IPS-15b (cell line): ENCODE data around the gene PRKX.
"Not testable (repeated sequence)": the region's sequence is repeated elsewhere in the genome, so short reads cannot be mapped to it uniquely, and the experiment has no call there.

Source experiments
- H3K27me3 ChIP-seq: one replicate; pipeline ENCODE4 v1.6.1; 2013; ENCODE audit warnings: low read length; ENCODE audit not compliant: control insufficient read depth, insufficient read depth
- H3K36me3 ChIP-seq: one replicate; pipeline ENCODE4 v1.6.1; 2013; ENCODE audit warnings: low read length; ENCODE audit not compliant: control insufficient read depth, insufficient read depth
- H3K4me1 ChIP-seq: one replicate; pipeline ENCODE4 v1.6.1; 2013; ENCODE audit warnings: mild to moderate bottlenecking, low read length; ENCODE audit not compliant: control insufficient read depth, insufficient read depth
- H3K4me3 ChIP-seq: one replicate; pipeline ENCODE4 v1.5.1; 2013; ENCODE audit warnings: low read depth, low read length
- H3K9ac ChIP-seq: one replicate; pipeline ENCODE4 v1.6.1; 2013; ENCODE audit warnings: low read depth, mild to moderate bottlenecking, low read length
- H3K9me3 ChIP-seq: one replicate; pipeline ENCODE4 v1.6.1; 2013; ENCODE audit warnings: mild to moderate bottlenecking, low read length; ENCODE audit not compliant: control insufficient read depth, insufficient read depth

PRKX gene

GRCh38 chrX:3679669-3680068 is 33.8 kb downstream of the PRKX start:
- Histone ChIP-seq H3K4me3 (no peak overlapping the region), H3K9me3 (no peaks in the 10 kb centered on the region), H3K27me3 (no peaks in the 10 kb centered on the region), H3K9ac (no peak overlapping the region), H3K36me3 (peaks cover 2% of the 10 kb centered on the region), H3K4me1 (no peaks in the 10 kb centered on the region)

GRCh38 chrX:3678328-3678727 is 35.1 kb downstream of the PRKX start:
- peaks cover 12% of the 10 kb centered on the region for H3K36me3 ChIP-seq
- no peak overlapping the region for H3K4me3 ChIP-seq
- no peak overlapping the region for H3K9ac ChIP-seq

DNA sequence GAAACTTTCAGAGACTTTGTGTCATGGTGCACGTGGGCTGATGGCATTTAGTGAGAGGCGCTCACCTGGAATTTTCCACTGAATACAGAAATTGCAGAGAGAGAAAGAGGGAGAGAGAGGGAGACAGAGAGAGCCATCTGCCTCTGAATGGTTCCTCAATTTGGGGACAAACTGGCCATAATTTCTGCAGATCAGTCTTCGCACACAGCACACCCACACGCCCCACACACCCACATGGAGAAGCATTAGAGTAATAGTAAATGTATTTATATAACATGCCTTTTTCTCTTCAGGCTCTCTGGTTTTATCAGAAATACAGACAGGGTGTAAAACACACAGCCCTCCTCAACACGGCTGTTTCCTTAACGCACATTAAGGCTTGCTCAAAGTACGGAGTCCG is 38.6 kb downstream of the PRKX start:
- Histone ChIP-seq H3K36me3 (peaks cover 29% of the 10 kb centered on the region), H3K4me1 (no peaks in the 10 kb centered on the region), H3K9ac (no peak overlapping the region), H3K27me3 (no peaks in the 10 kb centered on the region), H3K4me3 (no peak overlapping the region), H3K9me3 (no peaks in the 10 kb centered on the region)

More at GRCh38 chrX:3678328-3678727, 35.1 kb downstream of the PRKX start:
- no peaks in the 10 kb centered on the region for H3K9me3 ChIP-seq
- no peaks in the 10 kb centered on the region for H3K27me3 ChIP-seq
- no peaks in the 10 kb centered on the region for H3K4me1 ChIP-seq

- H3K9ac ChIP-seq, result no peak overlapping the region
- H3K4me3 ChIP-seq, result no peak overlapping the region
- peaks cover 36% of the 10 kb centered on the region for H3K36me3 ChIP-seq
- H3K27me3 ChIP-seq, result no peaks in the 10 kb centered on the region
- H3K4me1 ChIP-seq, result no peaks in the 10 kb centered on the region
- no peaks in the 10 kb centered on the region for H3K9me3 ChIP-seq
Measured at GRCh38 chrX:3669841-3670475, 43.5 kb downstream of the PRKX start.

DNA sequence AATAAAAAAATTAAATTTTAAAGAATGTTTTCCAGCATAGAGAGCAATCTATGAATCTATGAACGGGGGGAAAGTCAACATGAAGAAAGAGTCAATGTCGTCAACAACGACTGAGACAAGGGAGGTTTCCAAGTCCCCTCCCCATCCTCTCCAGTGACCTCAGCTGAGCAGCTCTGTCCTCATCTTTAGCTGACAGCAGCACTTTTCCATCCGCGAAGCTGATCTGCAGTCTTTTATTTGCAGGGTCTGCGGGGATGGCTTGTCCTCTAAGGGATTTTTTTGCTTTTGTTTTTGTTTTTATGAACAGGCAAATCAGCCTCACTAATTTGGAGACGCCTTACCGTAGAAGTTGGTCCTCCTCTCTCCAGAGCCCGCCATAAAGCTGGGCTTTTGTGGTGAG is 46.5 kb downstream of the PRKX start:
- no peak overlapping the region for H3K4me3 ChIP-seq
- peaks cover 14% of the 10 kb centered on the region for H3K36me3 ChIP-seq
- no peak overlapping the region for H3K9ac ChIP-seq
- H3K9me3 ChIP-seq, result no peaks in the 10 kb centered on the region
- no peaks in the 10 kb centered on the region for H3K27me3 ChIP-seq
- H3K4me1 ChIP-seq, result no peaks in the 10 kb centered on the region

DNA sequence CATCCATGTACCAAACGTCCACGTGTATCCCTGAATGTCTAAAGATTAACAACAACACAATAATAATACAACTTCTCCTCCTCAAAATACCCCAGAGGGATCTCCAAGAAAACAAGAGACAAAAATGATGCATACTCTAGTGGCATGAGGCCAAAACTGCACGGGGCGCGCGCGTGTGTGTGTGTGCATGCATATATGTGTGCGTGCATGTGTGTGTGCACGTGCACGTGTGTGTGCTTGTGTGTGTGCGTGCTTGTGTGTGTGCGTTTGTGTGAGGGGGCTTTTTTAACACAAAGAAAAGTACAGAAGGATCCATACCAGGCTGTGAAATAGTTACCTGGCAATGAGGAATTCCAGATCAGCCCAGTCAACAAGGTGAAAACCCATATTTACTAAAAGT is 48.5 kb downstream of the PRKX start:
- Histone ChIP-seq H3K4me3 (no peak overlapping the region), H3K9me3 (no peaks in the 10 kb centered on the region), H3K36me3 (peaks cover 10% of the 10 kb centered on the region), H3K4me1 (no peaks in the 10 kb centered on the region), H3K9ac (no peak overlapping the region), H3K27me3 (no peaks in the 10 kb centered on the region)

- H3K9me3 ChIP-seq, H3K9ac ChIP-seq, H3K4me1 ChIP-seq, H3K27me3 ChIP-seq, H3K4me3 ChIP-seq: not testable (repeated sequence)
- peaks cover 11% of the 10 kb centered on the region for H3K36me3 ChIP-seq
Measured at GRCh38 chrX:3663576-3664250, 49.7 kb downstream of the PRKX start.

DNA sequence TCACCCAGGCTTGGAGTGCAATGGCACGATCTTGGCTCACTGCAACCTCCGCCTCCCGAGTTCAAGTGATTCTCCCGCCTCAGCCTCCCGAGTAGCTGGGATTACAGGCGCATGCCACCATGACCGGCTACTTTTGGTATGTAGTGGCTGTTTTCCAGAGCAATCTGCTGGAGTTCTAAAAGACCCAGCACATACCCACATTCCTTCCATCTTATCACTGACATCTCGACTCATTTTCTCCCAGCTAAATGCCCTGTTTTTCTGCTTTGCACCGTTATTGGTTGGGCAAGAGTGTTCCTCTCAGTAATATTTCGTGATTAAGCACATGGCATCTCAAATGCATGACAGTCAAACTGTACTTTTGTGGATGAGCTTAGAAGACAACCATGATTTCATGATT is 53.7 kb downstream of the PRKX start:
- no peaks in the 10 kb centered on the region for H3K27me3 ChIP-seq
- H3K9ac ChIP-seq, result no peak overlapping the region
- no peaks in the 10 kb centered on the region for H3K9me3 ChIP-seq
- peaks cover 16% of the 10 kb centered on the region for H3K36me3 ChIP-seq
- no peak overlapping the region for H3K4me3 ChIP-seq
- no peaks in the 10 kb centered on the region for H3K4me1 ChIP-seq

DNA sequence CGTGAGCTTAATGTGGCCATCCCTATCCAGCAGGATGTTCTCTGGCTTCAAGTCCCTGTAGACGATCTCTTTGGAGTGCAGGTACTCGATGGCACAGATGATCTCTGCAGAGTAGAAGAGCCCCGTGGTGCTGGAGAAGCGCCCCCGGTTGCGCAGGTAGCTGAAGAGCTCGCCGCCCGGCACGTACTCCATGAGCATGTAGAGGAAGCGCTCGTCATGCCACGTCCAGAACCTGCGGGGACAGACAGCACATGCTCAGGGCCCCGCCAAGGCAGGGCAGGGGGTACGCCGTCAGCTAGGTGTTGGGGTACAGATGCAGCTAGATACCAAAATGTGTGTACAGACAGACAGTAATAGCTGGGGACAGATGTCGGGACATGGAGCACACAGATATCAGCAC is 58.3 kb downstream of the PRKX start:
- Histone ChIP-seq H3K9me3 (no peaks in the 10 kb centered on the region), H3K4me1 (no peaks in the 10 kb centered on the region), H3K4me3 (no peak overlapping the region), H3K36me3 (peaks cover 24% of the 10 kb centered on the region), H3K27me3 (no peaks in the 10 kb centered on the region), H3K9ac (no peak overlapping the region)

DNA sequence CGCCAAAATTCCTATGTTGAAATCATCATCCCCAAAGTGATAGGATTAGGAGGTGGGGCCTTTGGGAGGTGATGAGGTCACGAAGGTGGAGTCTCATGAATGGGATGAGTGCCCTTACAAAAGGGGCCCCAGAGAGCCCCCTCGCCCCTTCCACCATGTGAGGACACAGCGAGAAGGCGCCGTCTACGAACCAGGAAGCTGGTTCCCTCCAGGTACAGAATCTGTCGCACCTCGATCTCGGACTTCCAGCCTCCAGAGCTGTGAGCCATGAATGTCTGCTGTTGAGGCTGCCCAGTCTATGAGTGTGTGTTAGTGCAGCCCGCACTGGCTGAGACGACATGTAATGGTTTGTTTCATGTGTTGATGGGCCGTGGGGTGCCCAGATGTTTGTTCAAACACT is 60.3 kb downstream of the PRKX start:
- Histone ChIP-seq H3K4me3 (no peak overlapping the region), H3K4me1 (no peaks in the 10 kb centered on the region), H3K27me3 (no peaks in the 10 kb centered on the region), H3K36me3 (peaks cover 18% of the 10 kb centered on the region), H3K9ac (no peak overlapping the region), H3K9me3 (no peaks in the 10 kb centered on the region)

DNA sequence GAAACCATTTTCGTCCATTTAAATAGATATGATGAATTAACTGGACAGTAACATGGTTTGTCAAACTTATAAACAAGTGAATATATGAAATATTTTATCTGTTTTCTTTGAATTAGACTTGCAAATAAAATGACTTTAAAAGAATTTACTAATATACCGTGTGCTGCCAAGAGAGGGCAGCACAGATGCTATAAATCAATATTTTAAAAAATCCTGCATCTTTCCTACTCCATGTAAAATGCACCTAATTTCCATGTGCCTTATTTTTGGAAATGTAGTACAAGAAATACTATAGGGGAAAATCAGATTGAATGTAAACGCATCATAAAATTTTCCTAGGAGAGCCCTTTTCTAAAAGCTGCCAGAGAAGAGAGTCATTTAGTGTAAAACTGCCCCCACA is 62.2 kb downstream of the PRKX start:
- Histone ChIP-seq H3K27me3 (no peaks in the 10 kb centered on the region), H3K9me3 (no peaks in the 10 kb centered on the region), H3K4me1 (no peaks in the 10 kb centered on the region), H3K9ac (no peak overlapping the region), H3K36me3 (peaks cover 21% of the 10 kb centered on the region), H3K4me3 (no peak overlapping the region)

DNA sequence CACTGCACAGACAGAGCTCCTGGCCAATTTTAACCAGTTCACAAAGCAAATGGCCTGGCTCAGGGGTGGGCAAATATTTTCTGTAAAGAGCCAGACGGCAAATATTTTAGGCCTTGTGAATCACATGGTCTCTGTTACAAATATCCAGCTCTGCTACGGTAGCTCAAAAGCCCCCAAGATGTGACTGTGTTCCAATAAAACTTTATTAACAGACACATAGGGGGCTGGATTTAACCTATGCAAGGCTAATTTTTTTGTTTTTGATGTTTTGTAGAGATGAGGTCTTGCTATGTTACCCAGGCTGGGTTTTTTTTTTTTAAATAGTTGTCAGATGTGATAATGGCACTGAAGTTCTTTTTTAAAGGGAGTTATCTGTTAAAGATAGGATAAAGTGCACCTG is 65.4 kb downstream of the PRKX start:
- H3K9me3 ChIP-seq, result no peaks in the 10 kb centered on the region
- peaks cover 9% of the 10 kb centered on the region for H3K36me3 ChIP-seq
- H3K9ac ChIP-seq, result no peak overlapping the region
- H3K4me1 ChIP-seq, result no peaks in the 10 kb centered on the region
- no peak overlapping the region for H3K4me3 ChIP-seq
- no peaks in the 10 kb centered on the region for H3K27me3 ChIP-seq
